ENCODE measurements around the gene VIT.
"Not testable (repeated sequence)": the region's sequence is repeated elsewhere in the genome, so short reads cannot be mapped to it uniquely, and the experiment has no call there.

The VIT gene

DNA sequence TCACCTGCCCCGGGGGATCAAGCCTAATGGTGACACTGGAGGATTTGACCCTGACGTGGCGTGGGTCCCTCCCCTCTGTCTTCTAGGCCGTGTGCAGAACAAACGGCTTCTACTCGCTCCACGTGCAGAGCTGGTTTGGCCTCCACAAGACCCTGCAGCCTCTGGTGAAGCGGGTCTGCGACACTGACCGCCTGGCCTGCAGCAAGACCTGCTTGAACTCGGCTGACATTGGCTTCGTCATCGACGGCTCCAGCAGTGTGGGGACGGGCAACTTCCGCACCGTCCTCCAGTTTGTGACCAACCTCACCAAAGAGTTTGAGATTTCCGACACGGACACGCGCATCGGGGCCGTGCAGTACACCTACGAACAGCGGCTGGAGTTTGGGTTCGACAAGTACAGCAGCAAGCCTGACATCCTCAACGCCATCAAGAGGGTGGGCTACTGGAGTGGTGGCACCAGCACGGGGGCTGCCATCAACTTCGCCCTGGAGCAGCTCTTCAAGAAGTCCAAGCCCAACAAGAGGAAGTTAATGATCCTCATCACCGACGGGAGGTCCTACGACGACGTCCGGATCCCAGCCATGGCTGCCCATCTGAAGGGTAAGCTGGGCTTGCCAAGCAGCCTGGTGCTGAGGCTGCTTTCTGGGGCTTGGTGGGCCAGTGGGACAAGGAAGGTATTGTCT lies 112.0 kb downstream of the VIT start:
- DNase-seq, result no peak

DNA sequence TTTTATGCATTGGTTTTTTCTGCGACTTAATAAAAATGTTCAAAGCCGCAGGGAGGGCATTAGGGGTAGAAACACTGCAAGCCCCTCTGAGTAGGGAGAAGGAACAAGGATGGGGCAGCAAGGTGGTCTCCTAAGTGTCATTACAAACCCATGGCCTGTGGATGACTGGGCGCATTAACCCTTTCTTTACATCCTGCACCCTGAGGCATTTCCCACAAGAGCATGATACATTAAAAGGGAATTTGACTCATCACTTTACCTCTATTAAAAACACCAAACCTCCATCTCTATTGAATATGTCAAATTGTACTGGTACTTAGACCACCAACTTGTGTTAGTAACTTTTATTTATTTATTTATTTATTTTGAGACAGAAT lies 112.5 kb downstream of the VIT start:
- DNase-seq, result no peak

DNA sequence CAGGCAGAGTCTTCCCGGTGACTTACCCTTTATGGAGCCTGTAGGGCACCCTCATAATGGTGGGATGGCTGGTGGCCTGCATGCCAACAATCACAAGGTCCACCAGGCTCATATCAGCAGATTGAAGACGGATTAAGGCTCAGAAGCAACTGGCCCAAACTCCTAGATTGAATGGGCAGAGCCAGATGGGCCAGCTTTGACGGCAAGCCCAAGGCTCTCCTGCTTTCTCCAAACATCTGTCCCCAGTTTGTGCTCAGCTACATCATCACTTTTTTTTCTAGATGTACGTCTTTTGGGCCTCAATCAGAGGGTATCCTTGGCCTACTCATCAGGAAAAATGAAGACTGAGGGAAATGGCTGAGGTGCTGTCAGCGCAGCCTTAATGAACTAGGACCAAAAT lies 114.6 kb downstream of the VIT start:
- DNase-seq, result peak; percentile 89 to 95

DNA sequence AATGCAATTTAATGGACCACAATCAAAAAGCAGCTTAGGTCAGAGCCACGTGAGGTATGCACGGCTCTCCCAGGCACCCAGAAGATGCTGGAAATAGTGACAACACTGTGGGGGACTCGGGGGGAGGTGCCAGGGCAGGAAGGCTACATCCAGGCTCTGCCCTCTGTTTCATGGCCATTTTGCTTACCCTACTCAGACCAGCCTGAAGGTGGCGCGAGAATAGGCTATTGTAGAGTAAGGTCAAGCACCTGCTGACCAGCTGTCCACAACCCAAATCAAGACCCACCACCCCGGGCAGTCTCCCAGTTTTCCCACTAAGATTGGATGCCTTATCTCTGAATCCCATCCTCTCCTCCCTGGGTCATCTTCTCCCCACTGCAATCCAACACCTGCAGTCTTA lies 115.7 kb downstream of the VIT start:
- peak in 1 of 2 experiments; percentile 78 for DNase-seq

DNA sequence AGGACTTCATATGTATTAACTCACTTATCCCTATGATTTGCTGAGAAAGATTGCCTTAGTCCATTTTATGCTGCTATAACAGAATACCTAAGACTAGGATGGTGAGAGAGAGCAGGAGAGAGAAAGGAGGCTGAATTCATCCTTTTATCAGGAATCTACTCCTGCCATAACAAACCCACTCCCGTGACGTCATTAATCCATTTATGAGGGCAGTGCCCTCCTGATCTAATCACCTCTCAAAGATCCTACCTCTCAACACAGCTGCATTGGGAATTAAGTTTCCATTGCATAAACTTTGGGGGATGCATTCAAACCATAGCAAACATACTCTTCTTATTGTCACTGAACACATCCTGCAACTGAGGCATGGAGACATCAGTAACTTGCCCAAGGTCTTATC lies 122.0 kb downstream of the VIT start:
- DNase-seq, result peak in 1 of 2 experiments; percentile 59

DNA sequence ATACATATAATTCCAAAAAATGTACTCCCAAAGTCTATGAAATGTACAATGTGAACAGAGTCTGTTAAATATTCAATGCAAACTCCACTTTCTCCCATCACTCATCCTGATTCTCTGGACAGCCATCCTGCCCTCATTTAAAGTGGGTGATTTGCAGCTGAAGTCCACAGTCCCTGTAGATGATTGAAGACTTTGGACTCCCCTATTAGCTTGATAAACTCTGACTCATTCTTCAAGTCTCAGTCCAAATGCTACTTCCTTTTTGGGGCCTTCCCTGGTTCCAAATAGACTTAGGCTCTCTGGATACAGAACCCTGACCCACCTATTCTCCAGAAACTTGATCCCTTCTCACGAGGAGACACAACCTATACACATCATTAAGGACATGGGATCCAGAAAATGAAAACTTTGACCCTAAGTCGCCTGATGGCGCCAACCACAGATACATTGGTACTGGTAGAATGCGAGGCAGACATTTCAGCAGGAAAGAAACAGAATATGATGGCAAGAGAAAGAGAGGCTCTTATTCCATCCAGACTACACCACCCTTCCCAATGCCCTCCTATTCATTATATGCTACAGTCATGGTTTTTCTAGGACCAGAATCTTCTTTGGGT lies 122.7 kb downstream of the VIT start:
- no peak for DNase-seq

DNA sequence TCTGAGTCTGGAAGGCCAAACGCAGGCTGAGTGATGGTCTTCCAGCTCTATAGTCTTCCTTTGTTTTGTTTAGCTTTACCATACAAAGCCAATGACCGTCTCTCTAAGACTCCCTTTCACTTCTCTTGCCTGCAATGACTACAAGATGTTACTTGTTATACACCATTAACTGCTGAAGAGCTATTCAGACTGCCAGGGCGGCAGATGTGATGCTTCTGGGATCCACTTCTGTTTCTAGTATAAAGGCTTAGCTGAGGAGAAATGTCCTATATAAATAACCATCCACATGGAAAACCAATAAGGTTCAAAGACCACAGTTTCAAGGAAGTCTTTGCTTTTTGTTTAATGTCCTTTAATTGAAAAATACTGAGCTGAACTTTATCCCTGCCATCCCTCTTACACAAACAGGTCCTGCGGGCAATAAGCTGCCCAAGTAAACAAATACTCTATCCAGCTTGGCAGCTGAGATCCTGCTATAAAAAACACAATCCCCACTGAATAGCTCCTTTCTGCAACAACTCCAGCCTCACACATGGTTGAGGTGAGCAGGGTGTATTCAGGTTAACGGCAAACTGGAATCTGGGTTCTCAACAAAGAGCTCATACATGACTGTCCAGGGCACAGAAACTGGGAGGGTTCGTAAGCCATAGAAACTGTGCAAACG lies 124.6 kb downstream of the VIT start:
- DNase-seq, result peak; percentile 81 to 94

DNA sequence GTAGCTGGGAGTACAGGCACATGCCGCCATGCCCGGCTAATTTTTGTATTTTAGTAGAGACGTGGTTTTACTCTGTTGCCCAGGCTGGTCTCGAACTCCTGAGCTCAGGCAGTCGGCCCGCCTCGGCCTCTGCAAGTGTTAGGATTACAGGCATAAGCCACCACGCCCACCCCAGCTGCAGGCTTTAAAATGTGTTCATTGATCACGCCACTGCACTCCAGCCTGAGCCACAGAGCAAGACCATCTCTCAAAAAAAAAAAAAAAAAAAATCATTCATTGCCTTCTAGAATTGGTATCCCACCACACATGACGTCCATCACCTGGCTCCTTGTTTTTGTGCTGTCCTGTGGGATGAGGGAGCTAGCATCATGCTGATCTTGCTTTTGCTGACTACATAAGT lies 127.4 kb downstream of the VIT start:
- no peak for DNase-seq

DNA sequence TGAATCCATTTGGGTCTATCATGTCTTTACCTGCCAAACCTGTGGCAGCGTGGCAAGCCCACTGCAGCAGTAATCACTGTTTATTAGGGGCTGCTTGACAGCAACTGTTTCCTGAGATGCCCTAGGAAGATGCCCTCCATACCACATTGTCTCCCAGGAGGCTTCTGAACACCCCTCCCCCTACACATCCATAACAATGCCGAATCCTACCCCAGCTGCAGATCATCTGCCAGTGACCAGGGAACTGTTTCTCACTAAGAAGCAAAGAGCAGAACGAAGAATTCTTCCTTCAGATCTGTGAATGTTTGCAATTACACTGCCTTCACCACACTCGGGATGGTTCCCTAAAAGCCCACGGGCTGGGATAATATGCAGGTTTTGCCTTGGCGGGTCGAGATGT lies 127.8 kb downstream of the VIT start:
- no peak for DNase-seq

DNA sequence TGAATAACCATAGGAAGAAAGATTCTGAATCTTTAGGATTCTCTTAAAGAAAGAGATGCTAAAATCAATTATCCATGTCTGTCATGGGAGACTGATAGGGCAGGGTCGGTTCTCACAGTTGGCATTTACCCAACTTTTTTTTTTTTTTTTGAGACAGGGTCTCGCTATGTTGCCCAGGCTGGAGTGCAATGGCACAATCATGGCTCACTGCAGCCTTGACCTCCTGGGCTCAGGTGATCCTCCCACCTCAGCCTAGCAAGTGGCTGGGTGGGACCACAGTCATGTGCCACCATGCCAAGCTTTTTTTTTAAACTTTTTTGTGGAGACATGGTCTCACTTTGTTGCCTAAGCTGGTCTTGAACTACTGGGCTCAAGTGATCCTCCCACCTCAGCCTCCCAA lies 128.2 kb downstream of the VIT start:
- not testable (repeated sequence) for DNase-seq

DNA sequence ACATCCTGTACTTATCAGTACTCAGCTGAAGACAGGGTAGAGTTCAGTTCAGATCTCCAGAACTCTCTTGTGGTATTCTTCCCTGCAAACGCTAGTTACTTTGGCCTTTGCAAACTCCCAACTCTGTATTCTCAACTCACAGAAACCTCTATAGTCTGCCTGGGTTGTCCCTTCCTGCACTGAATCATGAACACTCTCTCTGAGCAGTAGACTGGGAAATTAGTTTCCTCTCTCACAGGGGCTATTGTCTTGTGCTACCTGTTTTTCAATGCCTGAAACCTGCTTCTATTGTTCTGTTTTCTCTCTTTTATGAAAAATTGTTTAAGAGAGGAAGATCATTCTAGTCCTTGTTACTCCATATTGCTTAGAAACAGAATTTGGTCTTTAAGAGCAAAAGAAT lies 134.7 kb downstream of the VIT start:
- DNase-seq, result no peak

DNA sequence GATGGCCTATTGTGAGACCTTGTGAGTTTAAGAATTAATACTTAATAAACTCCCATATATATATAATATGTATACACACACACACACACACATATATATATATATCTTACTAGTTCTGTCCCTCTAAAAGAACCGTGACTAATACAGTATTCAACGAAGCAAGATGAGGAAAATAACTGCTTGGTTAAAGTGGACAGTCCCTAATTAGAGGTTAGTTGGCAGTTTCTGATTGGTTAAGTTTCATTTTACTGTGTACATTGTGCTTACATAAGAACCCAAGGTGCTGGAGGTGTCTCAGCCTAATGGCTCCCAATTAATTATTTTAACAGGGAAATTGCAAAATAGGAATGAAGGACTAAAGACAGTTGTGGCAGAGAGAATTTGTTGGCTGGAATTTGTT lies 137.7 kb downstream of the VIT start:
- DNase-seq, result no peak

DNA sequence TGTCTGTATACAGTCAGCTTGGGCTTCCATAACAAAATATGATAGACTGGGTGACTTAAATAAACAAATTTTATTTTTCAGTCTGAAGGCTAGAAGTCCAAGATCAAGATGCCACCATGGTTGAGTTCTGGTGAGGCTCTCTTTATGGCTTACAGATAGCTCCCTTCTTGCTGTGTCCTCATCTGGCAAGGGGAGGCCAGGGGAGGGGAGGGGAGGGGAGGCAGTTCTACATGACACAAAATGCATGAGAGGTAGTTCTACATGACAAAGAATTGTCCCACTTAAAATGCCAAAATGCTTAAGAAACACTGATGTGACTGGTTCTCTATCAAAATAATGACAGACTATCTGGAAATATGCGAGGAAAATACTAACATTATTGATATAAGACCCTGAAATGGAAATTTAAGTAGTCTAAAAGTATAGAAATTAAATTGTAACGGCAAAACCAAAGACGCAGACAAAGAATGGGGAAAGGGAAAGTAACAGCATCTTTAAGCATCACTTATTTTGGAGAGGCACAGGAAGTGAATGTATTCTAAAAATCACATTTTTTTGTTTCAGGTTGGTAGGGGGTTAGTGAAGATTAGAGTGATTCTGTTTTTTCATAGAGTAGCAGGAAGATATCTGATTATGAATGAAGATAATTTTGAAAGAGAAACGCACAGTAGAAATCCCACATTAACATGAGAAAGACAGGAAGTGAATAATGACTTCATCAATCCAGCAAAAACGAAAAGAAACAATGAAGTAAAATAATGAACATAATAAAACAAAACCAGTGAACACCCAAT lies 138.4 kb downstream of the VIT start:
- no peak for DNase-seq

DNA sequence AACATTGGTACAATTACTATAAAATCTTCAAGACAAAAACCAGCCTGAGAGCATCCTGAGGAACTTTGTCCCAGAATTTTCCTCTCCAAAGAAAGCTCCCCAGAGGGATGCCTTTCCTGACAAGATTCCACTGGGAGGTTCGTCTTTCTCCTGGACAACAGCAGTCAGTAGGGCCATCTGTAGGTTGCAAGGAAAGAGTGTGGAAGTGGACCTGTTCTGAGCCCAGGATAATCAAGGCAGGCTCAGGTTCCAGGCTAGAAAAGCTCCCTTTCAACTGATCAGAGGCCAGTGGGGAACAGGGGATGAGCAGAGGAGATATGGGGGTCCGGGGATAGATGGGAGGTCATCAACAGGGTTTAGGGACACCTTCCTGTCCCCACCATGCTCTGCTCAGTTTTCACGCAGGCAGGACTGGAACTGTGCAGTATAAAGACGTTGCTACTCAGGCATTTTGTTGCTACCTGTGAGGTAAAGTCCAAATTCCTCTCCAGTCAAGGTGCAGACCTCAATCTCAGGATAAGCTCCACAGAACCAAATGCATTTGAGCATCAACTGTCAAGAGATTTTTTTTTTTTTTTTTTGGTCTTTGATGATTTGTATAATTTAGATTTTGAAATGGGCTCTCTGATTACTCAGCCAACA lies 143.6 kb downstream of the VIT start:
- DNase-seq, result no peak

DNA sequence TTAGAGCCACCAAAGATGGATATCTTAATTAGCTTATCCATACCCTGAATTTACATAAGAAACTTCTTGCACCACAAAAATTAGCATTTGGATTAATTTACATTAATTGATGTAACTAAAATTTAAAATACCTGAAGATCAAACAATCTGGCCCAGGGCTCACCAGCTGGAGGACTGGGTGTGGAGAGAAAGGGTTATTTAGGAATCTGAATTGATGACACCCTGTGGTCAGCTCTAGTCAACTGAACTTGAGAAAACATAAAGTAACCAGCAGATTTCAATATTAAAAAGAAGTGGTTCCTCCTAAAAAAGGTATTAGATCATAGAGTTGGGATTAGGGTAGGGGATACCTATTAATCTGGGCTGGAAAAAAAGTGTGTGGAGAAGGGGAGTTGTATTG lies 147.3 kb downstream of the VIT start:
- DNase-seq, result no peak

DNA sequence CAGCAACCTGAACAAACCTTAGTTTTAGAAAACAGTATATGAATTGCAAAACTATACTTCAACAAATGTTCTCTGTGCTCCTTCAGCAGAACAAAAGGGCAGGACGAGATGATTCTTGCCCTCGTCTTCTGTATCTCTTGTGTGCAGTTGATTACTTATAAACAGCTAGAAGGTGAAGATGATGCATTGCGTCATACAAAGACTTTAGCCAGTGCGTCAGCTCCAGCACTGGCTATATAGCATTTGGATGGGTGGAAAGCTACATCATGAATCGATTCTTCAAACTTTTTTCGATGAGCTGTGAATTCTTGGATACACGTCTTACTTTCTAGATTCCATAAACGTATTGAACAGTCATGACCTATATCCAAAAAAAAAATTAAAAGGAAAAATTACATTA lies 152.8 kb downstream of the VIT start:
- DNase-seq, result no peak

DNA sequence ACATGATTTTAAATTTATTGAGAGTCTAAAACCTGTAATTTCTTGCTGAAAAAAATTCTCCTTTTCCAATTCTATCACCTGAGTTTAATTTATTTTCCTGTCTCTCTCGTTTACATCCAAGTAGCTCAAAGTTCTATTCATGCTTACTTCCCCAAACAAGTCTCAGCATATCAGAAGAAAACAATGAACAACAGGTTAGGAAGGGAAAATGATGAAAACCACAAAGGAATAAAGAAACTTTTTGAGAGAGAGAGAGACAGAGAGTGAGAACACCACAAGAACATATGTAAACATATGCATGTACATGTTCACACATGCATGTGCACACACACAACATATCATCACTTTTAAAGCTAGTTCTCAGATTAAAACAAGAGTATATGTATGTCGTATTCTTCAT lies 157.7 kb downstream of the VIT start:
- DNase-seq, result no peak

DNA sequence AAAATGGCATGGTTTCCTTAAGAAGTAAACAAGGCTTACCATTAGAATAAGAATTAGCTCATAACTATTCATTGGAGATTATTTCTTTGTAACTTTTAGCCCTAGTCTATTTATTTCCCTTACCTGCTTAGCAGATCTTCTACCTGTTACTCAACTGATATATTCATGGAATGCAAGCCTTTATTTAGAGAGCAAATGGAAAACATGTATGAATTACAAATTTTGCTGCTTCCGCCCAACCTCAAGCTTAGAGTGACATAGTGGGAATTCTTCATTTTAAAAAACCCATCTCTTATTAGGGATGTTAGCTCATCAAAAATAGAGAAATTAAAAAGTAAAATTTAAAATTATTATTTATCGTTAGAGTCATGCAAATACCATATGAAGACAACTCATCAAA lies 158.9 kb downstream of the VIT start:
- DNase-seq, result no peak

DNA sequence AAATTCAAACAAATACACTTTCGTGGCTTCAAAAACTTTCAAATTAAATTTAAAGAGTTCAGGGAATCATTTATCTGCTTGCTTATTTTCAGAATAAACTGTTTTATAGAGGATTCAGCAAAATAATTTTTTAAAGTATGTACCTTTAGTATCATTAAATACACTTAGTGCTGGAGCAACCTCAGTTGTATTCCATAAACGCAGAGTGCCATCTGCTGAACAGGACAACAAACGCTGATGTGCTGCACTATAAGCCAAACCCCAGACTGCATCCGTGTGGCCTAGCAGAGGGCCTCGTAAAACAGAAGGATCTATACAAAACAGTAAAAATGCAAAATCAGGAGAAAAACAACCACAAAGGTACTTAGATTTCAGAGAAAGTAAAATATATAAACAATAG lies 161.2 kb downstream of the VIT start:
- peak in 1 of 2 experiments; percentile 51 for DNase-seq

DNA sequence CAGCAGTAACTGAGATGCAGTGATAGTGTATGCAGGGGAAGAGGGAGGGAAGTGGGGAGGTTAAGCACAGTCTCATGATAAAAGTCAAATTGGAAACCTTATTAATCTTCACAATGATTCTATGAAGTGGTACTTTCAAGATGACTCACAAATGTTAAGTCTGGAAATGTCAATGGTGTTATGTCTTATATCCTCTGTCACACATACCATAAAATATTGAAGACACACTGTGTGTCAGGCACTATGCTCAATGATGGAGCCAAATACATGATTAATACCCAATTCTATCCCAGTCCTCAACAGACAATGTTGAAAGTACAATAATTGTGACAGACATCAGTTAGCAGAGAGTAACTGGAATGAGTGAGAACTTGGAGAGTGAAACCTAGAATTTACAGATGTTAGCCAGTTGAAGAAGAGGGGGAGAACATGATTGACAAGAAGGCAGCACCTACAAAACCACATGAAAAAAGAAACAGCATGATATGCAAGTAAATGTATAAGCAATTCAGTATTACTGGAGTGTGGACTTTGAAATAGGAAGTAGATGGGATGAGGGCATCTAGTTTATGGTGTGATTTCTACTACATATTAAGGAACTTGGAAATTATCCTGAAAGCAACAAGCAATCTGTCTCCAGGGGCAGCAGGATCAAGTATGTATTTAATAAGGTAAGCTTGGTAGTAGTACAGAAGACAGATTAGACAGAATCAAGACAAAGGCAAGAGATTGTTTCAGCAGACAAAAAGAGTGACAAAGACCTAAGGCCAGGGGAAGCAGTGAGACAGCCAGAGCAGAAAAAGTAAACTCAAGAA lies 162.3 kb downstream of the VIT start:
- DNase-seq, result no peak

DNA sequence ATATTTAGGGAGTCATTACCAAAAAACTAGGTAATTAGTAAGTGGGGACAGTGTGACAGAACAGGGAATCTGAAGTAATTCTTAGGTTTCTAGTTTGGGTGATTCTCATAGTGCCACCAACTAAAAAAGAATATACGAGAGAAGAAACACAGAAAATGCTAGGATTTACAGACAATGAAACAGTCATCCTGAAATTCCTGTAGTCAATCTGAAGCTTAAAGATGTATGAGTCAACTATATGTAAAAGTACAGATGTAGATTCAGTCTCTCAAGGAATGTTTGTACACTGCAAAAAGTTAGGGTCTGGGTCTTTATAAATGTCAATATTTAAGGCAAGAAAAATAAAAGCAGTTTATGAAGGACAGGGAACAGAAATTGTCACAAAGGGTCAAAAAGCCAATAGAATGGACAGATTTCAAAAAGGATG lies 162.9 kb downstream of the VIT start:
- no peak for DNase-seq

DNA sequence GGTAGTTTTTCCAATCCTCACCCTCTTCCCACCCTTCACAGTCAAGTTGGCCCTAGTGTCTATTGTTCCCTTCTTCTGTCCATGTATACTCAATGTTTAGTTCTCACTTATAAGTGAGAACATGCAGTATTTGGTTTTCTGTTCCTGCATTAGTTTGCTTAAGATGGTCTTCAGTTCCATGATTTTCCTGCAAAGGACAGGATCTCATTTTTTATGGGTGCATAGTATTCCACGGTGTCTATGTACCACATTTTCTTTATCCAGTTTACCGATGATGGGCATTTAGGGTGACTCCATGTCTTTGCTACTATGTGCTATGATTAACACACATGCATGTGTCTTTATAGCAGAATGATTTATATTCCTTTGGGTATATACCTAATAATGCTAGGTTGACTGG lies 165.4 kb downstream of the VIT start:
- no peak for DNase-seq
